GM12878 (cell line): Measurements from ENCODE around the gene SLC45A3.

Experiments
- ASH2L ChIP-seq: fragments of 300-600, 200-600 bp; sonication (generic); IDR thresholded peaks from 2 replicates; pipeline ENCODE4 v1.6.1; 2017; ENCODE audit warnings: low read depth, mild to moderate bottlenecking, borderline replicate concordance
- BRCA1 ChIP-seq: IDR thresholded peaks from 2 replicates; pipeline ENCODE4 v1.6.1; 2011; ENCODE audit warnings: low read depth, low read length, improper control_type of control experiment
- CTCF ChIP-seq, 3 experiments: IDR thresholded peaks in 2 of 3; conservative IDR thresholded peaks in 1 of 3; 2 replicates each; pipeline ENCODE4 v1.5.1; 2011; ENCODE audit warnings: low read depth in 3 of 3, low read length in 3 of 3, mild to moderate bottlenecking in 3 of 3, control low read depth in 2 of 3, moderate library complexity in 2 of 3, inconsistent platforms in 1 of 3, mixed read lengths in 1 of 3; ENCODE audit not compliant: control insufficient read depth in 2 of 3, insufficient read depth in 1 of 3; ENCODE audit errors: extremely low read depth in 1 of 3
- PBX3 ChIP-seq: IDR thresholded peaks from 2 replicates; pipeline ENCODE4 v1.6.1; 2011; ENCODE audit warnings: mild to moderate bottlenecking, low read depth, low read length, moderate library complexity; ENCODE audit not compliant: insufficient replicate concordance
- RELA ChIP-seq: fragments of 450-650 bp; IDR thresholded peaks from 2 replicates; pipeline ENCODE4 v1.8.0; 2014; ENCODE audit warnings: borderline replicate concordance; ENCODE audit not compliant: partially characterized antibody
- SMC3 ChIP-seq: IDR thresholded peaks from 2 replicates; pipeline ENCODE4 v1.6.1; 2011; ENCODE audit warnings: low read length, improper control_type of control experiment, borderline replicate concordance
- SPI1 ChIP-seq: IDR thresholded peaks from 2 replicates; pipeline ENCODE4 v1.6.1; 2011; ENCODE audit warnings: low read depth, mild to moderate bottlenecking, low read length, moderate library complexity, borderline replicate concordance; ENCODE audit not compliant: insufficient read depth
- TF ChIP-seq, protein P1 (sequence below): fragments of 450-650 bp; IDR thresholded peaks from 2 replicates; pipeline ENCODE4 v1.6.1; 2017; ENCODE audit warnings: mild to moderate bottlenecking, moderate library complexity

GRCh38 chr1:205669341-205670149 lies 10.8 kb downstream of the SLC45A3 start:
- TF ChIP-seq BRCA1 (no peak), PBX3 (no peak), CTCF (IDR thresholded peaks at IDR 0.05 in 2 of 3, conservative IDR thresholded peaks at IDR 0.05 in 1 of 3; ENCODE audit: control insufficient read depth in 2 of 3, extremely low read depth in 1 of 3, insufficient read depth in 1 of 3, low read depth in 3 of 3, low read length in 3 of 3) (no peak), SPI1 (no peak), ASH2L (no peak), RELA (no peak), SMC3 (no peak)
- TF ChIP-seq, protein P1, sequence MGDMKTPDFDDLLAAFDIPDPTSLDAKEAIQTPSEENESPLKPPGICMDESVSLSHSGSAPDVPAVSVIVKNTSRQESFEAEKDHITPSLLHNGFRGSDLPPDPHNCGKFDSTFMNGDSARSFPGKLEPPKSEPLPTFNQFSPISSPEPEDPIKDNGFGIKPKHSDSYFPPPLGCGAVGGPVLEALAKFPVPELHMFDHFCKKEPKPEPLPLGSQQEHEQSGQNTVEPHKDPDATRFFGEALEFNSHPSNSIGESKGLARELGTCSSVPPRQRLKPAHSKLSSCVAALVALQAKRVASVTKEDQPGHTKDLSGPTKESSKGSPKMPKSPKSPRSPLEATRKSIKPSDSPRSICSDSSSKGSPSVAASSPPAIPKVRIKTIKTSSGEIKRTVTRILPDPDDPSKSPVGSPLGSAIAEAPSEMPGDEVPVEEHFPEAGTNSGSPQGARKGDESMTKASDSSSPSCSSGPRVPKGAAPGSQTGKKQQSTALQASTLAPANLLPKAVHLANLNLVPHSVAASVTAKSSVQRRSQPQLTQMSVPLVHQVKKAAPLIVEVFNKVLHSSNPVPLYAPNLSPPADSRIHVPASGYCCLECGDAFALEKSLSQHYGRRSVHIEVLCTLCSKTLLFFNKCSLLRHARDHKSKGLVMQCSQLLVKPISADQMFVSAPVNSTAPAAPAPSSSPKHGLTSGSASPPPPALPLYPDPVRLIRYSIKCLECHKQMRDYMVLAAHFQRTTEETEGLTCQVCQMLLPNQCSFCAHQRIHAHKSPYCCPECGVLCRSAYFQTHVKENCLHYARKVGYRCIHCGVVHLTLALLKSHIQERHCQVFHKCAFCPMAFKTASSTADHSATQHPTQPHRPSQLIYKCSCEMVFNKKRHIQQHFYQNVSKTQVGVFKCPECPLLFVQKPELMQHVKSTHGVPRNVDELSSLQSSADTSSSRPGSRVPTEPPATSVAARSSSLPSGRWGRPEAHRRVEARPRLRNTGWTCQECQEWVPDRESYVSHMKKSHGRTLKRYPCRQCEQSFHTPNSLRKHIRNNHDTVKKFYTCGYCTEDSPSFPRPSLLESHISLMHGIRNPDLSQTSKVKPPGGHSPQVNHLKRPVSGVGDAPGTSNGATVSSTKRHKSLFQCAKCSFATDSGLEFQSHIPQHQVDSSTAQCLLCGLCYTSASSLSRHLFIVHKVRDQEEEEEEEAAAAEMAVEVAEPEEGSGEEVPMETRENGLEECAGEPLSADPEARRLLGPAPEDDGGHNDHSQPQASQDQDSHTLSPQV: no peak
